Amygdala (tissue), 56 donors: ENCODE measurements around the gene NIT2.
"Not testable (repeated sequence)": the region's sequence is repeated elsewhere in the genome, so short reads cannot be mapped to it uniquely, and the experiment has no call there.

Experiments
- DNase-seq, 56 donors: peaks; one replicate each; lab custom pipeline; 2025; lab: John Stamatoyannopoulos, UW

NIT2 gene, protein sequence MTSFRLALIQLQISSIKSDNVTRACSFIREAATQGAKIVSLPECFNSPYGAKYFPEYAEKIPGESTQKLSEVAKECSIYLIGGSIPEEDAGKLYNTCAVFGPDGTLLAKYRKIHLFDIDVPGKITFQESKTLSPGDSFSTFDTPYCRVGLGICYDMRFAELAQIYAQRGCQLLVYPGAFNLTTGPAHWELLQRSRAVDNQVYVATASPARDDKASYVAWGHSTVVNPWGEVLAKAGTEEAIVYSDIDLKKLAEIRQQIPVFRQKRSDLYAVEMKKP

DNA sequence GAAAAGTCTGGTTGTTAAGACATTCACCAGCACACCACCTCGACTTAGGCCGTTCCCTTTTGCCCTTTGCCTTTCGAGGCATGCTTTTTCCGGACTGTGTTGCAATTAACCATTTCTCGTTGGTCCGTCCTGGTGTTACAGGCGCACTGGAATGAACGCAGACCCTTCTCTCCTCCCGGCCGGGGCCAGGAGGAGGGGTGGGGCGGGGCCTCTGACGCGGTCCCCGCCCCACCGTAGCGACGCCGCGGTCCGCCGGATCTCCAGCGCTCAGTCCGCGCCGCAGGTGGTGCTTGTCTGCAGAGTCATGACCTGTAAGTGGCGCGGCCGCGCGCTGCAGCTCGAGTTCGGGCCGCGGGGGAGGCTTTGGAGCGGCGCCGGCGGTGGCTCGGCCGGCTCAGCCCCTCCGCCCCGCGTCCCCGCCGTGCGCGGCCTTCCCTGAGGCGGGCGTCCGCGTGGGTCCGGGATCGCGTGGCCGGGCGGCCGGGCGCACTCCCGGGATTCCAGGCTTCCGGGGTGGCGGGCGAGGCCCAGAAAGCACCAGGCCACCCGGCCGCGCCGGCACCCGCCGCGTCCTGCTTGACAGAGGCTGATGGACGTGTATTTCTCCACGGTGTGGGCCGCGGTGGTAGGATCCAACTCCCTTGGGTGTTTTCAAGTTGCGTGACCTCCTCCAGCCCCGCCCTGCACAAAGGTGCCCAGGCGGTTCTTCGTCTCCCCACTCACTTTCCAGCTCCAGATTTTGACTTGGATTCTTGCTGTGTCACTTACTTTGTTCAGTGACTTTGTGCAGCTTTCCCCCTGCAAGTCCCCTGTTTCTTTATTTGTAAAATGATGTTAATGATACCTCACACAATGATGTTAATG, at the start of gene NIT2:
Gene NIT2 (plus strand): TSS at position 270 of the 864 bp plus-strand sequence. CDS start 35 bp downstream, at position 305.
- DNase-seq, result peak in 51 of 56 donors; percentile 13 to 82 (median 49)

DNA sequence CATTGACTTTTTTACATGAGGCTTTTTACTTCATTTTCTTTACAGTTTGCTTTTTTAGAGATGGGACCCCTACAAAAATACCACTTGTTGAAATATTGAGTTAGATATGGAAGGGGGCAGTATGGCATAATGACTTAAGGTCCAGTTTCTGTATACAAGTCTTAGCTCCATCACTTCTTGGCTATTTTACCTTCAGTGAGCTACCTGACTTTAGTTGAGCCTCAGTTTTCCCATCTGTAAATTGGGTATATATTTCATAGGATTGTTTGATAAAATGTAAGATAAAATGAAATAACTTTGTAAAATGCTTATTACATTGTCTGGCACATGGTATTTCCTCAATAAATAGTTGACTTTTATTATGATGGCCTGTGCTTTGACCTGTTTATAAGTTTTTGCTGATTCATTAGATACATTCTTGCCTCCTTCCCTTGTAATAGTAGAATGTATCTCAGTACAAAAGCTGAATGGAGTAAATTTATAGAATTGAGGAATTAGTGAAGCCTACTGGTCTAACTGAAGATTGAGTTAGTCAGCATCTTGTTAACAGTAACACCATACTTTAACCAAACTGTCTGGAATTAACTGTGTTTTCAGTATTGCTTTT, 46.2 kb upstream of the NIT2 start:
- no peak for DNase-seq

DNA sequence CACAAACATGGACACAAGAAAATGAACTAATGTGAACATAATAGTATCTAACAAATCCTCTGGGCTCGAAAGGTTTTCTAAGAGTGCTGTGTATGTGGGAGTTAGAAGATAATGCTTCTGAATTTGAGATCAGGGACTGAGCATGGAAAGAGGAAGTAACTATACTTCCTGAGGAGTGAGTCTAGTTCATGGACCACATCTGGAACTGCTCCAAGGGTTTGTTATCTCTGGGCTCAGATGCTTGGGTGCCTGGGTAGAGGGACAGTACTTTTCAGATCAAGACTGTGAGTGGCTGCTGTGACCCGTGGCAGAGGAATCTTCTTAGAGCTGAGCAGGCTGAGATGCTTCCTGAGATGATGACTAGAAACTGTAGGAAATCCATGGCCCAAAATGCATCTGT, 45.2 kb upstream of the NIT2 start:
- no peak for DNase-seq

DNA sequence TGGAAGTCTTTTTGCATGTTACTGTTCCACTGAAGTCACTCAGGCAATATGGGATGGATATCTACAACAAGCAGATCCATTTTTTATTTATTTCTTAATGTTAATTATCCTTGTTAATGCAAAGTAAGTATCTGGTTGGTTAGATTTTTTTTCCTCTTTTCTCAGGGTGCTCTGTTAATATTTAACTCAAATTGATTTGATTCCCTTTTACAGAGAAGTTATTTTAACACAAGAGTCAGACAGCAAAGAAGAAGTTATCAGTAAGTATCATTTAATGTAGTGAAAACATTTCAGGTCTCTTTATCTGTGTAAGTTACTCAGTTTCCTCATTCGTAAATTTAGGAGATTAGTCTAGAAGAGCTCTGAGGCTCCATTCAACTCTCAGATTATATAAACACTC, 39.5 kb upstream of the NIT2 start:
- DNase-seq, result no peak

DNA sequence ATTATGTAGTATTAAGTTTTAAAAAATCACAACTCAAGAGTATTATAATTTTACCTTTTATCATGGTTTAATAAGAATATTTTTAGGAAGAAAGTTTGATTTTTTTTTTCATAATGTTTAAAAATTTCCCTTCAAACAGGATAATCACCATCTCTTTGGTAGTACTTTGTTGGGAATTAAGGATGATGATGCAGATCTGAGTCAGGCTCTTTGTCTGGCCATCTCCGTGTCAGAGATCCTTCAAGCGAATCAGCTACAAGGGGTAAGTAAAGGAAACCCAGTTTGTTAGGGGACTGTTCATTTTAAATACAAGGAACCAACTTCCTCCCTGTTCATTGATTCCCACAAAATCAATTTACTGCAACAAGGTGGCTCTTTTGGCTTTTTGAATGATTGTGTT, 36.8 kb upstream of the NIT2 start:
- DNase-seq, result no peak

DNA sequence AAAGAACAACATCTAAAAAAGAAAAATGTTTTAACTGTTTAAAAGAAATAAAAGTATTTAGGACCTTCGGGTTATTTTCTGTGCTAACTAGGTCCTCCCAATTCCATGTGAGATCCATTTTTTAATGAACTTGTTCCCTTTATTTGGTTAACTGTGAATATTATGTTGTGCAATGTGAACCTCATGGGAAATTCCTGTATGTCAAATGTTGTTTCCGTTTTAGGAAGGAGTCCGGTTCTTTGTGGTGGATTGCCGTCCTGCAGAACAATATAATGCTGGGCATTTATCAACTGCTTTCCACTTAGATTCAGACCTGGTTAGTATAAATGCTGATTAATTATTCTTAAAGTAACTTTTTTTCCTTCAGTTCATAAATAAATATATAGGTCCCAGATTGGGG, 35.5 kb upstream of the NIT2 start:
- DNase-seq, result no peak

DNA sequence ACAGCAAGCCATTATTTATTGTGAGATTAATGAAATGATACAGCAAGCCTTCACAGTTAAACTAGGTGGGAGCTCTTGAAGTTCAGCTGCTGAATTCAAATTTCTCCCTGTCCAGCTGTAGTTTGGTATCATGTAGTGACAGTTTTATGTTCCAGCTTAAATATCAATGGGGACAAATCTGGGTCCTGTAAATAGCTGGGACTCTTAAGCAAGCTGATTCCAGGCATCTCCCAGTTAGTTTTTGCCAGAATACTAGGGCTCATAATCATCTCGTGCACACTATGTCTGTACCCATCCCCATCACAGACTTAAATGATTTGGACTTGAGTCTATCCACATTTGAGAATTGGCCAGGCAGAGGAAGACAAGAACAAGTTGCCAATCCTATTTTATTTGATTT, 27.9 kb upstream of the NIT2 start:
- DNase-seq, result no peak

DNA sequence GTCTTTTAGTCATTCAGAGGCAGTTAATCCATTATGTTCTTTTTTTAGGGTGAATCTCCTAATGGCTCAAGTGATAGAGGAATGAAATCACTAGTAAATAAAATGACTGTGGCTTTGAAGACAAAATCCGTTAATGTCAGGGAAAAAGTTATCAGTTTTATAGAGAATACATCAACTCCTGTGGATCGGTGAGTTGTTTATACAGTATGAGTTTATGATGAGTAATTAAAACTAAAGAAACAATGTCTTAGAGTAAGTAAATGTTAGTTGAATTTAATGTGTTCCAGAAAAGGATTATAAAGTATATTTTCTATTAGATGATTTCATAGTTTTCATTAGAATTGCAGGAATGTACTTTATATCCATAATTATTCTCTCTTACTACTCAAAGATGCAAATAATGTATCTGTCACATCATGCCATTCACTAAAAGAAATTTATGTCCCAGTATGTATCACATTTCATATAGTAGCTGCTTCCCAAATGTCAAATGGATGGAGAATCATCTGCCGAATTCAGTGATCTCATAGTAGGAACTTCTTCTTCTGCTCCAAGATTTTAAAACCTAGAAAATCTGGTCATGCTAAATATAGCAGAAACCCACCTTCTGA, 24.1 kb upstream of the NIT2 start:
- DNase-seq, result no peak

DNA sequence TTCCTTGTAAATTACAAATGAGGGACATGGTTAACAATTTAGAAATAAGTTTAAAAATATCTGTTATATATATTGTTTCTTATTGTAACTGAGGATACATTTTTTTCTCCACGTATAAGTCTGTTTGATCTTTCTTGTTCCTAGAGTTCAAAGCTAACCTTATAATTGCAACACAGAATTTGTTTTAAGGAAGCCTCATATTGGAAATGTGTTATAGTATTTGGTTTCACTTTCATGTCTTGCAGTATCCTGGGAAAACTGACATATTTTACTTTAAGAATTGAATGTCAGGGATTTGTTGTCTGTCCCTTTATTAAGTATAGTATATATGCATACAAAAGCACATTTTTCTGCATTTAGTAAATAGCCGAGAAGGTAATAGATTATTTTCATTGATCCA, 23.5 kb upstream of the NIT2 start:
- DNase-seq, result no peak

DNA sequence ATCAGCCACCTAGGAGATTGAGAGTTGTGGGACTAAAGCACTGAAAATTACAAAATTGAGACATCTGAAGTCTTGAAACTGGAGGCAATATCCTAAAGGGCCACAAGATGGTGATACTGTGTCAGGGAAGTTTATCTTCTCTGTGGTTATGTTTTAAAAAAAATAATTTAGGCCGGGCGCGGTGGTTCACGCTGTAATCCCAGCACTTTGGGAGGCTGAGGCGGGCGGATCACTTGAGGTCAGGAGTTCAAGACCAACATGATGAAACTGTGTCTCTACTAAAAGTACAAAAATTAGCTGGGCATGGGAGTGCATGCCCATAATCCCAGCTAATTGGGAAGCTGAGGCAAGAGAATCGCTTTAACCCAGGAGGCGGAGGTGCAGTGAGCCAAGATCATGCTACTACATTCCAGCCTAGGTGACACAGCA, 17.9 kb upstream of the NIT2 start:
- DNase-seq, result peak in 3 of 56 donors; percentile 6 to 21 (median 6)

DNA sequence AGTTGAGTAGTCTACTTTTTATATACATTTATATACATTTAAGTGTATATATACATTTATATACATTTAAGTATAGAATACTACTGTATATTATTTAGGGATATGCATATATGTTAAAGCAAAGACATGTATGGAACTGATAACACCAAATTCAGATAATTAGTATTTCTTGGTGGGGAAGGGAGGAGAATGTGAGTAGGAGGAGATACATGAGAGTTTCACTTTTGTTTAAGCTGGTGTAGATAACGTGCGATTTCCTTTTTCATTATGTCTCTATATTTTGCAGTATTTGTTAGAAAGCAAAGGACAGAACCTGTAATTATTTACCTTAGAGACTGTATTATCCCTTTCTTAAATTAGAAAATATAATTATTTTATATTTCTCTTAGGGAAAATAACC, 16.6 kb upstream of the NIT2 start:
- DNase-seq, result no peak

DNA sequence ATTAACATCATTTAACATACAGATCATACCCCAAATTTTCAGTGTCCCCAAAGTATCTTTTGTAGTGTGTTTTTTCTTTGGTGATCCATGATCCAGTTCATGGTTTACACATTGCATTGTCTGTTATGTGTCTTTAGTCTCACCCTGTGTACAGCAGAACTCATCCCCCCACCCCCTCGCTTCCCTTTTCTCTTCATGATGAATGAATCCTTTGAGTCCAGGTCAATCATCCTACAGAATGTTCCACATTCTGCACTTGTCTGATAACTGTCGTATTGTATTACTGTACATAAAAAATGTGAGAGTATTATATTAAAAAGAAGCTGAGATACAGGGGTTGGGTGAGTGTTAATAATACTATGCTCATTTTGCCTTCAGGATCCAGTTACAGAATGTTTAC, 14.6 kb upstream of the NIT2 start:
- DNase-seq, result no peak

DNA sequence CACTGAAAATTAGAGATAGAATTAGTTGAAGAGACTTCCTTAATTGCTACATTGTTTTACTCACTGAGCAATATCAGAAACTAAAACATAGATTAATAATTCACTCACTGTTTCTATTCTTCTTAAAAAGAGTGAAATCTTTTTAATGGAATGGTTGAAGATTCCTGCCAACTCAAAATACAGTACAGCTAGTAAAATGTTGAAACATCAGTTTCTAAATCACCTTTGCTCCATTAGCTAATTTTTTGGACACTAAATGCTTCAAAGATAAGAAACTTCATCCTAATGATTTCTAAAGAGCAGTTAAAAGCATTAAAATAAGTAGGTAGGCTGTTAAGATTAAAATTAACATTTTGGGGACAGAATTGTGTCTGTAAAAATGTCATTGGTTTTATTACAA, 10.5 kb upstream of the NIT2 start:
- no peak for DNase-seq

DNA sequence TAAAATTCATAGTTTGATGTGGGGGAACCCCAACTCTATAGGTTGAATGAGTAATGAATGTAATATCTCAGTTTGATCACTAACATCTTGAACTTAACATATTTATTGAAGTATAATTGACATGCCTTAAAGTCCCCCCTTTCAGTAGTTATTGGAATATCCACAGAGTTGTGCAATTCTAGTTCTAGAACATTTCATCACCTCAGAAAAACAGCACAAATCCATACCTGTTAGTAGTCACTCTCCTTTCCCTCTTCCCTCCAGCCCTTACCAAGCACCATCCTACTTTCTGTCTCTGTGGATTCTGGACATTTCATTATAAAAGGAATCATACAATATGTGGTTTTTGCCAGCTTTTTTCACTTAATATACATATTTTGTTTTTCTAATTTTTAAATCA, 8.7 kb upstream of the NIT2 start:
- no peak for DNase-seq

DNA sequence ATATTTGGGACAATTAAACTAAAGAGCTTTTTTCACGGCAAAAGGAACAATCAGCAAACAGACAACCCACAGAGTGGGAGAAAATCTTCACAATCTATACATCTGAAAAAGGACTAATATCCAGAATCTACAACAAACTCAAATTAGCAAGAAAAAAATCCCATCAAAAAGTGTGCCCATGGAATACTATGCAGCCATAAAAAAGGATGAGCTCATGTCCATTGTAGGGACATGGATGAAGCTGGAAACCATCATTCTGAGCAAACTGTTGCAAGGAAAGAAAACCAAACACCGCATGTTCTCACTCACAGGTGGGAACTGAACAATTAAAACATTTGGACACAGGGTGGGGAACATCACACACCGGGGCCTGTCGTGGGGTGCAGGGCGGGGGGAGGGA, 7.2 kb upstream of the NIT2 start:
- DNase-seq, result not testable (repeated sequence)

DNA sequence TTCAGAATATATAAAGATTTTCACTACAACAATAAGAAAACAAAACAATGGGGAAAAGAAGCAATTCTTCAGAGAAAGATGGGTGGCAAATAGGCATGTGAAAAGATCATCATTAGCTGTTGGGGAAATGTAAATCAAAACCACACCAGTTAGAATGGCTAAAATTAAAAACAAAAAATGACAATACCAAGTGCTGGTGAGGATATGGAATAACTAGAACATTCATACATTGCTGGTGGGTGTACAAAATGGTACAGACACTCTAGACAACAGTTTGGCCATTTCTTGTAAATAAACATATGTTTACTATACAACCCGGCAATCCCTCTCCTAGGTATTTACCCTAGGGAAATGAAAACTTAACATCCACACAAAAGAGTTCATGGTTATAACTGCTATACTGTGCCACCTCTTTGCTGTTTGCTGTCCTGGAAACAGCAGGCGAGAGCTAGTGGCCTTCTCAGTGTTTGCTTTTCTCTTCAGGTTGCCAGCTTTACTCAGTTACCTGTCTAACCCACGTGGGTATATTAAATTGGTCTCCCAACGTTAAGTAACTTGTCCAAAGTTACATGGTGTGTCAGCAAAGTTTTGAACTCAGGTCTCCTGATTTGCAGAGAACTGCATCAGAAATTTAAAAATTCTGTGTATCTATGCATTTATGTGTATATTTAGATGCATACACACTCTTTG, 4.6 kb upstream of the NIT2 start:
- DNase-seq, result no peak

DNA sequence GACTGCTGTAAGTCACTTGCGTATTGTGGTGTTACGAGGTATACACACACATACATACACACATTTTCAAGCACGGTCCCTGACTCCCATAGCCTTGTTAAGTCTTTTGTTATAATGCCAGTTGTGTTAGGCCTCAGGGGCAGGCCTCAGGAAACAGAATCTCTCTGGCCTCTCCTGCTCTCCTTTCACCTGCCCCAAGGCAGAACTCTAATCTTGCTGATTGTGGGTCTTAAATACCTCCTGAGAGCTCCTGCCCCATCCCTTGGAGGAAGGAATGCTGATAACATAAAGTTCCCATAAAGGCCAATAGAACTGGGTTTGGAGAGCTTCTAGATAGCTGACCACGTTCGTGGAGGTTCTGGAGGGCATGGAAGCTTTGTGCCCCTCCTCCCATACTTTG, 3.9 kb upstream of the NIT2 start:
- DNase-seq, result no peak

DNA sequence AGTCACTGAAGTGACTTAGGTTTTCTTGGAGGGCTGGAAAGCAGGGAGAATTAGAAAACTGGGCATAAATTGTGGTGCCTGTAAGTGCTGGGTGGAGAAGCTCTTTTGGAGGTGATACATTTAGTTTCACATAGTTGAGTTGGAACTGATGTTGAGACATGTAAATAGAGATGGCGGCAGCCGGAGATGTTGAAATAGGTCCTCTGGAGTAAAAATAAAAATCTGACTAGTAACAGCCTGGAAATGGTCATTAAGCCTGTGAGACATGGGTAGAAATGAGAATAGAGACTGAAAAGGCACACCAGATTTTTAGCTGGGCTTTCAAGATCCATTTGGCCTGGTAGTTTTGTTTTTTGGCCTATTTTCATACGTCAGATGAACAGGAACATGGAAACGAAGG, 2.9 kb upstream of the NIT2 start:
- DNase-seq, result no peak

DNA sequence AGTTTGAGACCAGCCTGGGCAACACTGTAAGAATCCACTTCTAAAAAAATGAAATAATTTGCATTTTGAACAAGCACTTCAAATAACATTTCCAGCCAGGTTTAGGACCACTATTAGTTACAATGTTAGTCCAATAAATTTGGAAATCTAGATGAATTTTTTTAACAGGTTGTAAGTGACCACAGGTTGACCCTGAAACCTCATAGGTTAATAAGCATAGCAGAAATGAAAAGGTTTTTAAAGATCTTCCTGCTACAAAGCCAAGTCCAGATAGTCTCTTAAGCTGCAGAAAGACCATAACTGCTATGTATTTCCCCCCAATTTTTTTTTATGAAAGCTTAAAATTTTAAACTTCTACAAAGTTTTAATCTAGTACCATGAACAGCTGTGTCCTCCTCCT, 1.5 kb upstream of the NIT2 start:
- no peak for DNase-seq

DNA sequence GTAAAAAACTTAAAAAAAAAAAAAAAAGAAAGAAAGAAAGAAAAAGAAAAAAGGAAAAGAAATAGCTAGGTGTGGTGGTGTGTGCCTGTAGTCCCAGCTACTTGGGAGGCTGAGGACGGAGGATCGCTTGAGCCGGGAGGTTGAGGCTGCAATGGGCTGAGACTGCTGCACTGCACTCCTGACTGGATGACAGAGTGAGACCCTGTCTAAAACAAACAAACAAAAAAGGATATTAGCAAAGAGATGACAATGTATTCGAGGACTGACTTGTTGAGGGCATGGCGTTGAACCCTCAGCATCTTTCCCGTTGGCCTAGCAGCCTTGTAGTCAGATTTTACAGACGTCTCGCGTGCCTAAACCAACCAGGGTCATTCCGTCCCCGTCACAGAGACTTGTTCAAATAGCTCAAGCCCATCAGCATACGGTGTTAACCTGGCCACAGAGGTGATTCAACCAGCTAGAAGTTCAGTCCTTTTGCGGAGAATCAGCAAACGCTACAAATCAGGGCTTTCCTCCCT, 528 bp upstream of the NIT2 start:
- peak in 3 of 56 donors; percentile 33 to 44 (median 39) for DNase-seq
